SKM-1 treated with dmso at 0.1 percent for 144 hours (cell line): ENCODE results near the gene KLHL7.

Experiments
- DNase-seq: peaks from one replicate; lab custom pipeline; 2025; ENCODE audit not compliant: unreplicated experiment; lab: John Stamatoyannopoulos, UW

The KLHL7 gene, protein sequence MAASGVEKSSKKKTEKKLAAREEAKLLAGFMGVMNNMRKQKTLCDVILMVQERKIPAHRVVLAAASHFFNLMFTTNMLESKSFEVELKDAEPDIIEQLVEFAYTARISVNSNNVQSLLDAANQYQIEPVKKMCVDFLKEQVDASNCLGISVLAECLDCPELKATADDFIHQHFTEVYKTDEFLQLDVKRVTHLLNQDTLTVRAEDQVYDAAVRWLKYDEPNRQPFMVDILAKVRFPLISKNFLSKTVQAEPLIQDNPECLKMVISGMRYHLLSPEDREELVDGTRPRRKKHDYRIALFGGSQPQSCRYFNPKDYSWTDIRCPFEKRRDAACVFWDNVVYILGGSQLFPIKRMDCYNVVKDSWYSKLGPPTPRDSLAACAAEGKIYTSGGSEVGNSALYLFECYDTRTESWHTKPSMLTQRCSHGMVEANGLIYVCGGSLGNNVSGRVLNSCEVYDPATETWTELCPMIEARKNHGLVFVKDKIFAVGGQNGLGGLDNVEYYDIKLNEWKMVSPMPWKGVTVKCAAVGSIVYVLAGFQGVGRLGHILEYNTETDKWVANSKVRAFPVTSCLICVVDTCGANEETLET

GRCh38 chr7:23105644-23106056, at the start of gene KLHL7:
Gene KLHL7, plus strand, starts transcription at chr7:23105785. Its CDS starts 242 bp downstream, at chr7:23106027.
- peak; percentile 89 for DNase-seq

GRCh38 chr7:23058408-23059096, 47.0 kb upstream of the KLHL7 start:
- peak; percentile 52 for DNase-seq

- DNase-seq, result no peak
These were observed 44.3 kb upstream of the KLHL7 start for GRCh38 chr7:23061327-23061726.

DNA sequence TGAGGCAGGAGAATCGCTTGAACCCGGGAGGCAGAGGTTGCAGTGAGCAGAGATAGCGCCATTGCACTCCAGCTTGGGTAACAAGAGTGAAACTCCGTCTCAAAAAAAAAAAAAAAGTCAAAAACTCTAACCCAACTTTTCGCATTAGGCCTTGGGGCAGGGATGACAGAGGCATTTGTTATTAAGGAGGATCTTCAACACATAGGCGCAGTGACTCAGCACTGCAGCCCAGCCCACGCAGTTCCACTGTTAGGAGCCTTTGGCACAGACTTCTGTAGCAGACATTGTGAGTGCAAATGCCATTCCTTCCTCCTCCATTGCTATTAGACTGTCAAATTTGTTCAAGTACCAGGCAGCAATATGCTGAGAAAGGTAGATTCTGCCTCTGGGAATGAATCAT, 43.1 kb upstream of the KLHL7 start:
- no peak for DNase-seq

- no peak for DNase-seq
These were observed 39.6 kb upstream of the KLHL7 start for GRCh38 chr7:23065974-23066373.

DNA sequence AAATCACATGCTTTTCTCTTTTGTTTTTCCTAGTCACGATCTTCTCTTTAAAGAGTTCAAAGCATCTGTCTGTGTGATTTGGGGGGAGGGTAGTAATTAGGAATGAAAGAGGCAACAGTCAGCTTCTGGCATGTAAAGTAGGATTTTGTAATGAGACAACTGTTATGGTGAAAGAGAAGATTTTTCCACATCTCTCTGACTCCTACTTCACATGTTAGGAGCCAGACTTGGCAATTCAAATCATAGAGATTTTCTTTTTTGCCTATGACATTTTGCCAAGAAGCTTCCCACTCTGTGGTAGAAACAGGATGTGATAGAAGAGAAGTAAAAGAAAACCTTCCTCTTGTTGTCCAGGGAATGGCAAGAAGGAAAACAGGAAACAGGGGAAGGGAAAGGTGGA, 38.3 kb upstream of the KLHL7 start:
- no peak for DNase-seq

- DNase-seq, result no peak
These were observed 33.5 kb upstream of the KLHL7 start for GRCh38 chr7:23072048-23072447.

DNA sequence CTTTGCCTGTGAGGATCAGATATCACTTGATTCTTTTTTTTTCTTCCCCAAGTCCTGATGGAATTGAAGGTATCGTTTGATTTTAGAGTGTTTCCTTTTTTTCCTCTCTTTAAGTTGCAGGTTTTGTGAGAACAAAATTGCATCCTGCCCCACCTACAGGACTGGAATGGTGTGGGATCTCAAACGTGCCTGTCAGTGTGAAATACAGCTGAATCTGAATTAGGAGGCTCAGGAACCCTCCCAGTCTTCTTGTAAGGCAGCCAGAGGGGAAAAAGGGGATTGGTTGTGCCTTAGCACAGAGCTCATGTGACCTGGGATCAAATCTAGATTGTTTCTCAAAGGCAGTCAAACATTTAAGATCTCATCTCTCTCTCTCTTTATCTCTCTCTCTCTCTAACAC, 32.7 kb upstream of the KLHL7 start:
- DNase-seq, result no peak

GRCh38 chr7:23074443-23075261, 30.9 kb upstream of the KLHL7 start:
- no peak for DNase-seq

DNA sequence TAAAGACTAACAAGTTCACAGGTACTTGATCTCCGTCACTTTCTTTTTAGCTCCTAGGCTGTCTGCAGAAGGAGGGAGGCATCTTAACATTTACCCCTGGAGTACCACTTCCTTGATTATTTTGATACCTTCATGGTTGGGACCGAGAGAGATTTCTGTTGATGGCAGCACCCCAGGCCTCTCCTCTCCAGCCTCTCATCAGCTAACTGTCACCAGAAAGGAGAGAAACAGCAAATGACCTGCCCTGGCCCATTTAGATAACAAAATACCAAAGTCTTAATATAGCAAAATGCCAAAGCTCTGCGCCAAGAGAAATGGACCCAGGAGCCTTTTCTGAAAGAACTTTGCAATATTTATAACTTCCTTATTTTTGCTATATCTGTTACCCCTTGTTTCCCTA, 30.0 kb upstream of the KLHL7 start:
- DNase-seq, result no peak

GRCh38 chr7:23076772-23077171, 28.8 kb upstream of the KLHL7 start:
- no peak for DNase-seq

DNA sequence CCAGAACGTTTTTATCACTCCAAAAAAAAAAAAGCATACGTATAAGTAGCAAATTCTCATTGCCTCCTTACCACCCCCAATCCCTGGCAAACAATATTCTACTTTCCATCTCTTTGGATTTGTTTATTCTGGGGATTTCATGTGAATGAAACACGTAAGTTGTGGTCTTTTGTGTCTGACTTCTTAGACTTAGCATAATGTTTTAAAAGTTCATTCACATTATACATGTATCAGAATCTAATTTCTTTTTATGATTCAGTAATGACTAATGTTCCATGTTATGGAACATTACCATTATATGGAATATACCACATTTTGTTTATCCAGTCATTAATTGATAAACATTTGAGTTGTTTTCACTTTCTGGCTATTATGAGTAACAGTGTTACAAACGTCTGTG, 12.5 kb upstream of the KLHL7 start:
- DNase-seq, result no peak

- no peak for DNase-seq
These were observed 12.0 kb upstream of the KLHL7 start for GRCh38 chr7:23093546-23093945.

DNA sequence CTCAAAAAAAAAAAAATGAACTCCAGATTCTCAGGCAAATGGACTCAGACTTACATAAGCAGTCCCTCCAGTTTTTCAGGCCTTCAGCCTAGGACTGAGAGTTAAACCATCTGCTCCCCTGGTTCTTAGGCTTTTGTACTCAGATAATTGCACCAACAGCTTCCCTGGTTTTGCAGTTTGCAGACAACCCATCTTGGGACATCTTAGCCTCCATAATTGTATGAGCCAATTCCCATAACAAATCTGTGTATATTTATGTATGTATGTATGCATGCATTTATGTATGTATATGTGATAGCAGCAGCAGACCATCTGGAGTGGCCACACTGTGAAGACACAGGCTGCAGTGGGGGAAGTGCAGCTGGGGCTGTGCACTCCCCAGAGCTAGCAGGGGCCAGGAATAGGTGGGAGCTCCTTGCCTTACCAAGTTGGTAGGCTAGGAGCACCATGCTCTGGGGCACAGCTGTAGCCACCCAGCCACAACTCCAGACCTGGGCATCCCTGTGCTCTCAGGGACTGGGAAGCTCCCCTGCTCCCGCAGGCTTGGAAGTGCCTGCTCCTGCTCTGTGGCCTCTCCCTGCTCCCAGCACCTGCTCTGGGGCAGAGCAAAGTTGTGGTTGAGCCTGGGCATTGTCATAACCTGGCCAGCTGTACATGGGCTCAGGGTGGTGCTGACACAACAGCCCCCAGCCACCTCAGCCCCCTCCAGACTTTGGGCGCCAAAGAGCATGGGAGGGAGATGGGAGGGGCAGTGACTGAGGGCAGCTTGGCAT, 8.9 kb upstream of the KLHL7 start:
- no peak for DNase-seq

- DNase-seq, result no peak
These were observed 7.6 kb upstream of the KLHL7 start for GRCh38 chr7:23098029-23098428.

- no peak for DNase-seq
These were observed 7.1 kb upstream of the KLHL7 start for GRCh38 chr7:23098460-23098859.

- no peak for DNase-seq
These were observed 4.9 kb upstream of the KLHL7 start for GRCh38 chr7:23100697-23101096.

GRCh38 chr7:23105086-23105643, 420 bp upstream of the KLHL7 start:
- no peak for DNase-seq

GRCh38 chr7:23106057-23106822, 655 bp downstream of the KLHL7 start:
- peak; percentile 52 for DNase-seq
